Natural killer cell (primary cell): ENCODE data around the gene RAB26. TPM values are rescaled to one million over a fixed set of nuclear protein-coding genes. Genes with fewer than 3 reads are reported as not detected.
"Not testable (repeated sequence)": the region's sequence is repeated elsewhere in the genome, so short reads cannot be mapped to it uniquely, and the experiment has no call there.

ENCODE experiments used
- ATAC-seq, 3 donors: fragments of 150-1000 bp in 2 of 3; fragments of 200-7000 bp in 1 of 3; cut with Tn5 transposase; 1 replicate in 1 of 3; 2 replicates in 2 of 3; pipeline ENCODE4 v1.10.0; 2021; ENCODE audit warnings: mild to moderate bottlenecking in 2 of 3, moderate library complexity in 2 of 3
- DNase-seq, 2 donors: peaks; one replicate each; pipeline versions ENCODE4 v3.0.0 to v3.0.0-alpha.2; 2013 to 2021; ENCODE audit warnings: mixed read lengths in 1 of 2
- H3K27ac ChIP-seq: one replicate; pipeline ENCODE4 v1.5.1; 2013; ENCODE audit warnings: mild to moderate bottlenecking, low read length
- H3K27me3 ChIP-seq: one replicate; pipeline ENCODE4 v1.6.1; 2013; ENCODE audit warnings: low read length; ENCODE audit not compliant: control insufficient read depth, insufficient read depth
- H3K36me3 ChIP-seq: one replicate; pipeline ENCODE4 v1.6.1; 2013; ENCODE audit warnings: low read length; ENCODE audit not compliant: control insufficient read depth, insufficient read depth
- H3K4me1 ChIP-seq: one replicate; pipeline ENCODE4 v1.6.1; 2013; ENCODE audit warnings: low read length; ENCODE audit not compliant: control insufficient read depth, insufficient read depth
- H3K4me3 ChIP-seq: one replicate; pipeline ENCODE4 v1.5.1; 2013; ENCODE audit warnings: low read length
- H3K9me3 ChIP-seq: one replicate; pipeline ENCODE4 v1.6.1; 2013; ENCODE audit warnings: low read length; ENCODE audit not compliant: control insufficient read depth, insufficient read depth
- H3K27ac Mint-ChIP-seq, 2 donors: one replicate each; pipeline ENCODE4 v1.8.0; 2022; ENCODE audit warnings: mild to moderate bottlenecking in 2 of 2, mixed read lengths in 2 of 2, moderate library complexity in 1 of 2
- H3K27me3 Mint-ChIP-seq, 2 donors: one replicate each; pipeline ENCODE4 v1.8.0; 2022; ENCODE audit warnings: low read depth in 2 of 2, mixed read lengths in 2 of 2
- H3K36me3 Mint-ChIP-seq: one replicate; pipeline ENCODE4 v1.8.0; 2022; ENCODE audit warnings: mixed read lengths
- H3K4me1 Mint-ChIP-seq, 2 donors: one replicate each; pipeline ENCODE4 v1.8.0; 2022; ENCODE audit warnings: mixed read lengths in 2 of 2
- H3K4me3 Mint-ChIP-seq: one replicate; pipeline ENCODE4 v1.8.0; 2022; ENCODE audit warnings: mild to moderate bottlenecking, moderate library complexity, mixed read lengths
- H3K9me3 Mint-ChIP-seq, 2 donors: one replicate each; pipeline ENCODE4 v1.8.0; 2022; ENCODE audit warnings: mixed read lengths in 2 of 2
- WGBS: methylation state at CpG from one replicate; pipeline ENCODE4 v1.1.7; 2013; ENCODE audit warnings: missing lambda C conversion rate; ENCODE audit not compliant: insufficient coverage; 5-methylcytosine and 5-hydroxymethylcytosine counted together
- intact Hi-C: fragments of 100-400 bp; cut with micrococcal nuclease; formaldehyde crosslinking; loops from one replicate; pipeline ENCODE4 v1.14.2; 2022
- total RNA-seq, 4 donors: library from RNA; stranded (reverse); fragments of 120-200 nt in 1 of 4; gene quantifications; one replicate each; pipeline versions ENCODE4 v1.2.3 to v1.2.4, GENCODE V29; 2013 to 2022

The RAB26 gene
- total RNA-seq, 3 donors from 2014 or later (not counting 1 experiment from before 2014, with no cell fraction given), result 0.27 to 0.28 TPM; not detected in 1

DNA sequence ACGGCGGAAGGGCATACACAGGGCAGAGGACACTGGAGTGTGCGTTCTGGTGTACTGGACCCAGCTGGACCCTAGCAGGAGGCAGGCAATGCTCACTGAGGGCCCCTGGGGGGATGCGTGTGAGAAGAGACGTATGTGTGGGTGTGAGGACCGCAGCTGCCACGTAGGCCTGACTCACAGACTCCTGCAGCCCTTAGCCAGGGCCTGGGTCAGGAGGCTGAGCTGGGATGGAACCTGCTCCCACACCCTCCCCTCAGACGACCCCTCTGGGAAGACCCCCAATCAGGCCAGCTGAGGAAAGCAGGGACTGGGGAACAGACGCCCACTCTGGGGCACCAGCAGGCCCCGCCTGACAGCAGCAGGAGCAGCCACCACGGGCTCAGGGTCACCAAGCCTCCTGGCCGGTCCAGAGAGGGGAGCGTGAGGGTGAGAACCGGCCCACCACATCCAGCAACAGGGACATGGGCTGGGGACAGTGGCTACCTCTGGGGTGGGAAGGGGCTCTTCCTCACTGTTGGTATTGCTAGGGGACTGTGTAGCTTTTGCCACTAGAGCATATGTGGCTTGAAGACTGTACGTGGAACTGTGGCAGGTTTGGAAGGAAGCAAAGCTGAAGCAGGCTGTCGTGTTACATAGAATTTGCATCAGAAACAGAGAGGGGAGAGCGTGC lies 41.2 kb upstream of the RAB26 start:
- H3K27me3 Mint-ChIP-seq, H3K36me3 Mint-ChIP-seq, H3K4me3 Mint-ChIP-seq, DNase-seq, H3K9me3 ChIP-seq, ATAC-seq, H3K9me3 Mint-ChIP-seq, intact Hi-C loops, H3K36me3 ChIP-seq, H3K27me3 ChIP-seq, H3K27ac Mint-ChIP-seq, H3K4me1 Mint-ChIP-seq, H3K4me3 ChIP-seq, H3K4me1 ChIP-seq, H3K27ac ChIP-seq: not testable (repeated sequence)
- 91% methylated on average over 17 of the region's 17 CpGs for WGBS

GRCh38 chr16:2107791-2108125 lies 40.7 kb upstream of the RAB26 start:
- H3K4me1 Mint-ChIP-seq, intact Hi-C loops, H3K27ac Mint-ChIP-seq, H3K4me3 Mint-ChIP-seq, H3K9me3 Mint-ChIP-seq, H3K36me3 ChIP-seq, H3K9me3 ChIP-seq, H3K27me3 ChIP-seq, H3K4me3 ChIP-seq, DNase-seq, ATAC-seq, H3K27me3 Mint-ChIP-seq, H3K36me3 Mint-ChIP-seq, H3K27ac ChIP-seq, H3K4me1 ChIP-seq: not testable (repeated sequence)
- 96% methylated on average over 20 of the region's 23 CpGs for WGBS

DNA sequence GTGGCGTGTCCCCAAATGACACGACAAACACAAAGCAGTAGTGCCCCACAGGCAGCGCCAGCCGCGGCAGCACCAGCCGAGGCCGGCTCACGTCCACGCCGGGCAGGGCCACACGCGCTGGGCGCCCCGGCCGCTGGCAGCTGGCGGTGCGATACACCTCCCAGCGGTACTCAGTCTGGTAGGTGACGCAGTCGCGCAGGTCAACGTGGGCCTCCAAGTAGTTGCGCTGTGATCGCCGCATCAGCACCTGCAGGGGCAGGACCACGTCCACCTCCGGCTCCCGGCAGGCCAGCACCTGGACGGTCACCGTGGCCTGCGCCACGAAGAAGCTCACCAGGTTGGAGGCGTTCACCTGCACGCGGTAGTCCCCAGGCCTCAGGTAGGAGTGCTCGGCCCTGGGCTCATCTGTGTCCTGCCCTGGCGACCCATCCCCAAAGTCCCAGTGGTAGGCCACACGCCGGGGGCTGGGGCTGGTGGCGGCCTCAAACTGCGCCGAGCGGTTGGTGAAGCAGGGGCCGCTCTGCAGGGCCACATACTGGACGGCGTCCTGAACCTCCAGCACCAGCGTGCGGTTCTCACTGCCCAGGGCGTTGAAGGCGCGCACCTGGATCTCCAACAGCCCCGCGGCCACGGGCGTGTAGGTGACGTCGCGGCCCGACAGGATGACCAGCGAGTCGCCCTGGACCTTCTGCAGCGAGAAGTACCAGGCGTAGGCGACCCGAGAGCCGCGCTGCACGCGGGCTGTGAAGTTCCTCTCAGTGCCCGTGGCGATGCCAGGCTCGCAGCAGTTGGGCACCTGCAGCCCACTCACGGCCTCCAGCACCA lies 39.8 kb upstream of the RAB26 start:
- H3K4me3 ChIP-seq, H3K36me3 Mint-ChIP-seq, H3K27me3 ChIP-seq, H3K9me3 ChIP-seq, H3K27ac Mint-ChIP-seq, H3K4me1 Mint-ChIP-seq, H3K27ac ChIP-seq, intact Hi-C loops, H3K27me3 Mint-ChIP-seq, H3K9me3 Mint-ChIP-seq, DNase-seq, H3K4me1 ChIP-seq, H3K4me3 Mint-ChIP-seq, H3K36me3 ChIP-seq: not testable (repeated sequence)
- ATAC-seq, result peak in 1 of 3 donors; percentile 14
- 97% methylated on average over 73 of the region's 73 CpGs for WGBS

DNA sequence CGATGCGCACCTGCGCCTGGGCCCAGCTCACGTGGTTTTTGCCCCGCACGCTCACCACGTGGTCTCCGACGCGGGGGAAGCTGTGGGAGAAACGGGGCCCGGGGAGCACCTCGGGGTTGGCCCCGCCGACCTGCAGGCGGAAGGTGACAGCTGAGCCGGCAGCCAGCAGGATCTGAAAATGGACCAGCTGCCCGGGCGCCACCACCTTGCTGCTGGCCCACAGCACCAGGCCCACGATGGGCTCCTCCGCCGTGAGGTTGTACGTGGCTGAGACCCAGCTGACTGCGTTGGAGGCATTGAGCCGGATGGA lies 39.2 kb upstream of the RAB26 start:
- H3K27me3 Mint-ChIP-seq, H3K27ac ChIP-seq, H3K36me3 ChIP-seq, intact Hi-C loops, ATAC-seq, H3K4me1 ChIP-seq, H3K9me3 Mint-ChIP-seq, H3K9me3 ChIP-seq, H3K4me3 ChIP-seq, H3K27ac Mint-ChIP-seq, H3K4me3 Mint-ChIP-seq, H3K36me3 Mint-ChIP-seq, DNase-seq, H3K4me1 Mint-ChIP-seq, H3K27me3 ChIP-seq: not testable (repeated sequence)
- WGBS, result 93% methylated on average over 25 of the region's 25 CpGs

GRCh38 chr16:2109872-2110271 lies 38.6 kb upstream of the RAB26 start:
- intact Hi-C loops, H3K4me3 Mint-ChIP-seq, H3K9me3 Mint-ChIP-seq, H3K4me1 ChIP-seq, H3K4me1 Mint-ChIP-seq, ATAC-seq, H3K9me3 ChIP-seq, H3K36me3 ChIP-seq, H3K27ac Mint-ChIP-seq, DNase-seq, H3K27ac ChIP-seq, H3K27me3 Mint-ChIP-seq, H3K27me3 ChIP-seq, H3K36me3 Mint-ChIP-seq, H3K4me3 ChIP-seq: not testable (repeated sequence)
- 94% methylated on average over 21 of the region's 23 CpGs for WGBS

GRCh38 chr16:2110332-2111008 lies 38.0 kb upstream of the RAB26 start:
- H3K9me3 Mint-ChIP-seq, H3K27me3 ChIP-seq, H3K4me1 Mint-ChIP-seq, H3K4me1 ChIP-seq, intact Hi-C loops, H3K27ac ChIP-seq, H3K36me3 Mint-ChIP-seq, H3K36me3 ChIP-seq, DNase-seq, H3K4me3 Mint-ChIP-seq, H3K27ac Mint-ChIP-seq, H3K27me3 Mint-ChIP-seq, H3K9me3 ChIP-seq, H3K4me3 ChIP-seq: not testable (repeated sequence)
- peak in 1 of 3 donors; percentile 13 for ATAC-seq
- 98% methylated on average over 40 of the region's 43 CpGs for WGBS

DNA sequence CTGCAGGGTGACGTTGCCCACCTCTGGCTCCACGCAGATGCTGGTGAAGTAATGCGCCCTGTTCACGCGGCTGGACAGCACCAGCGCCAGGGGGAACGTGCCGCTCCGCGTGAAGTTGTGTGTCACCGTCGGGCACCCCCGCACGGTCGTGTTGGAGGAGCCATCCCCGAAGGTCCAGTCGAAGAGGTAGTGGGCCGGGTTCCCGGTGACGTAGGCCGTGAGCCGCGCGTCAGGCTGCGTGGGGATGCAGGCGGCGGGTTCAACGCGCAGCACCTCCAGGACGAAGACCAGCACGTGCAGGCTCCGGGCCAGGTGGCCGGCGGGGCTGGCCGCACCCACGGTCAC lies 37.4 kb upstream of the RAB26 start:
- H3K27me3 Mint-ChIP-seq, H3K4me3 Mint-ChIP-seq, H3K36me3 Mint-ChIP-seq, DNase-seq, H3K27ac ChIP-seq, H3K4me1 ChIP-seq, H3K27me3 ChIP-seq, H3K9me3 ChIP-seq, intact Hi-C loops, H3K27ac Mint-ChIP-seq, H3K36me3 ChIP-seq, H3K4me1 Mint-ChIP-seq, H3K4me3 ChIP-seq, H3K9me3 Mint-ChIP-seq: not testable (repeated sequence)
- WGBS, result 96% methylated on average over 36 of the region's 36 CpGs
- peak in 1 of 3 donors; percentile 21 for ATAC-seq
